Mucosa of gallbladder (tissue), 1 donor: ENCODE measurements around the gene PCNX1. TPM values are rescaled to one million over a fixed set of nuclear protein-coding genes. Genes with fewer than 3 reads are reported as not detected.

Experiments
- DNase-seq: peaks from one replicate; pipeline ENCODE4 v3.0.0-alpha.2; 2020; ENCODE audit warnings: low spot score
- total RNA-seq: library from RNA; stranded (reverse); gene quantifications from one replicate; pipeline ENCODE4 v1.2.1, GENCODE V29; 2021
- donor health status: DM: no; HTN: no; CAD: no.

The PCNX1 gene
- total RNA-seq, 1 donor from 2014 or later, result 42.6 TPM

GRCh38 chr14:71150737-71151136, 243.5 kb downstream of the PCNX1 start:
- no peak for DNase-seq

- DNase-seq, result no peak
Observed at GRCh38 chr14:71155743-71156142, 248.5 kb downstream of the PCNX1 start.

DNA sequence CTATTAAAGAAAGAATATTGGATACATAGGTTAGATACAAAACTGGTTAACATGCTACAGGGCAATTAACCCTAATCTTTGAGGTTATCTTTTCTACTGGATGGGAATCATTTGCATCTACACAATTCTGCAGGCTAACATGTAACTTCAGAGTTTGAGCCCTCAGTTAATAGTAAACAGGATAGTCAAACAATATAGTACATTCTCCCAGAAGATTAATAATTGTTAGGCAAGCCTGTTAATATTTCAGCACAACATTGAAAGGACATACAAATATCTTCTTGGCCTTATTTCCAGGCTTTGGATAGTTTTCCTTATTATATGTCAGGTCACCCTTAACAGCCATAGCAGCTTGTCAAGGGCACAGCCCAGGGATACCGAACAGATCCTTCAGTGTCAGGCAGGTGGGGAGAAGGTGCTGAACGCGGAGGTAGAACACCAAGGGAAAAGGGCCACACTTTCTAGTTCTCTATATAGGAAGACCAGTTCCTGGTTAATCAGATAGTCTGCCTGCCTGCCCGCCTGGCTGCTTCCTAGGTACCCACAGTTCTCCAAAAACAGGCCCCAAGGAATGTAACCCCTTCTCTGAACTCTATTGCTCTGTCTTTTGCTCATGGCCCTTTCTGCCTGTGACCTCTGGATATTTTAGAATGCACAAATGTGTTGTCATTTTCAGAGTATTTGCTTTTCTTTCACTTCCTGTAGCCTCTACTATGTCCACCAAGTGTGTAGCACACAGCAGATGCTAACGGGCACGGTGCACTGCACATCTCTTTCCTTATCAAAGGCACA, 256.0 kb downstream of the PCNX1 start:
- no peak for DNase-seq

DNA sequence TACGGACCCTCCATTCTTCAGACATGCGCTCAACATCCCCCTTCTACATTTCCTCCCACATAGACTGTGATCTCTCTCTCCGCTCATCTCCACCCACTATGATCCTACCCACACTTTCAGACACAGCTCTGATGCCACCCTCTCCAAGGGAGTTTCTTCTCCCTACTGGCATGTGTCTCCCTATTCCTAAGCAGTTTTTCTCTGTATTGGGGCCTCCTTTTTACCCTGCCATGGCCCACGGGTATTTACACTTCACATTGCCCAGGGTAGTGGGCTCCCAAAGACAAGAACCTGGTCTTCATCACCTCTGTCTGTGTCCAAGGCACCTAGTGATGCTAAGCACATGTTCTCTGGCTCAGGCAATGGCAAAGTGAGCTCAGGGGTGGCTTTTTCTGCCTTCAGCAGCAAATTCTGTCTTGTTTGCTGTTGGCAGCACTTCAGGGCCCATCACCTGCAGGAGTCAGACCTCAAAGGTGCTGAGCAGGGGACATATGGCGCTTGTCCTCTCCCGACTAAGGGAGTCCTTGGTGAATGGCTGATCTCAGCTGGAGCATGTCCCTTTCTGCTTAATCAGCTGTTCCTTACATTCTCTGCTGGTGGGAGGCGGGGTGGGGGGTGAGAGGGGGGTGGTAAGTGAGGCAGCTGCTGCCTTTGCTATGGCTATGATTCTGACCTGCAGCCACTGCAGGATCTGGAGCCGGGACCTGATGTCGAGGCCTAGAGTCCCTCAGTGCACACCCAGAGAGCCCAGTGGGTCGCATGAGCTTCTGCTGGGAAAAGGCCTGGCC, 256.8 kb downstream of the PCNX1 start:
- no peak for DNase-seq

Other genes with a start within 250 kb of the PCNX1 start
- gene MAP3K9, start 97.9 kb upstream of the PCNX1 start, total RNA-seq, result 9.9 TPM